ENCODE data around the gene ZCCHC24. TPM values are rescaled to one million over a fixed set of nuclear protein-coding genes. Genes with fewer than 3 reads are reported as not detected.

Gene ZCCHC24
- total RNA-seq, 1 donor from 2014 or later: 57.0 TPM

- Histone ChIP-seq H3K27me3 (no peaks in the 10 kb centered on the region), H3K9me3 (no peaks in the 10 kb centered on the region), H3K4me1 (peaks cover 11% of the 10 kb centered on the region), H3K4me3 (peak overlapping the region in 1 of 2 donors; percentile 5), H3K27ac (no peak overlapping the region), H3K36me3 (peaks cover 0 to 5% of the 10 kb centered on the region in 2 donors)
- TF ChIP-seq POLR2AphosphoS5 (IDR thresholded peaks at IDR 0.05; ENCODE audit: insufficient read depth in 1 of 2, low read depth in 1 of 2) (peak in 1 of 2 donors; percentile 75), CTCF (IDR thresholded peaks at IDR 0.05) (no peak), POLR2A (IDR thresholded peaks at IDR 0.05) (no peak)
- no peak for DNase-seq (ENCODE audit: extremely low spot score in 2 of 2)
- intact Hi-C loops (cut with DNase I): no loop called here
These were observed 37.3 kb downstream of the ZCCHC24 start for GRCh38 chr10:79407811-79408795.

- peaks cover 18% of the 10 kb centered on the region for H3K4me1 ChIP-seq
- TF ChIP-seq POLR2AphosphoS5 (IDR thresholded peaks at IDR 0.05; ENCODE audit: insufficient read depth in 1 of 2, low read depth in 1 of 2) (no peak), CTCF (IDR thresholded peaks at IDR 0.05) (no peak), POLR2A (IDR thresholded peaks at IDR 0.05) (no peak)
These were observed 38.0 kb downstream of the ZCCHC24 start for GRCh38 chr10:79407423-79407796.

GRCh38 chr10:79406683-79407422 is 38.6 kb downstream of the ZCCHC24 start:
- Histone ChIP-seq H3K4me1 (peaks cover 23% of the 10 kb centered on the region), H3K27ac (no peak overlapping the region), H3K27me3 (no peaks in the 10 kb centered on the region), H3K9me3 (no peaks in the 10 kb centered on the region), H3K36me3 (no peaks in the 10 kb centered on the region), H3K4me3 (no peak overlapping the region)
- intact Hi-C loops (cut with DNase I): no loop called here
- TF ChIP-seq CTCF (IDR thresholded peaks at IDR 0.05): no peak
- TF ChIP-seq POLR2AphosphoS5 (IDR thresholded peaks at IDR 0.05; ENCODE audit: insufficient read depth in 1 of 2, low read depth in 1 of 2): no peak
- TF ChIP-seq POLR2A (IDR thresholded peaks at IDR 0.05): no peak
- DNase-seq (ENCODE audit: extremely low spot score in 2 of 2): no peak

More at GRCh38 chr10:79407423-79407796, 38.0 kb downstream of the ZCCHC24 start:
- Histone ChIP-seq H3K36me3 (peaks cover 0 to 4% of the 10 kb centered on the region in 2 donors), H3K4me3 (no peak overlapping the region), H3K27ac (no peak overlapping the region), H3K27me3 (no peaks in the 10 kb centered on the region), H3K9me3 (no peaks in the 10 kb centered on the region)
- no peak for DNase-seq (ENCODE audit: extremely low spot score in 2 of 2)
- intact Hi-C loops (cut with DNase I): no loop called here

- no peak overlapping the region for H3K27ac ChIP-seq
- DNase-seq (ENCODE audit: extremely low spot score in 2 of 2): no peak
These were observed 39.4 kb downstream of the ZCCHC24 start for GRCh38 chr10:79405995-79406515.

More at GRCh38 chr10:79405995-79406515, 39.4 kb downstream of the ZCCHC24 start:
- no peaks in the 10 kb centered on the region for H3K9me3 ChIP-seq
- peaks cover 31% of the 10 kb centered on the region for H3K4me1 ChIP-seq
- intact Hi-C loops (cut with DNase I): loop anchor here (2.0 kb wide), 1 partner anchor 37 kb away; no protein-coding TSS in a partner anchor
- no peak overlapping the region for H3K4me3 ChIP-seq
- H3K36me3 ChIP-seq: no peaks in the 10 kb centered on the region
- H3K27me3 ChIP-seq: no peaks in the 10 kb centered on the region
- TF ChIP-seq POLR2AphosphoS5 (IDR thresholded peaks at IDR 0.05; ENCODE audit: insufficient read depth in 1 of 2, low read depth in 1 of 2): no peak
